Measurements from ENCODE around the gene WSB1.

The WSB1 gene

GRCh38 chr17:27339836-27340550 lies 46.1 kb downstream of the WSB1 start:
- no peak for DNase-seq

GRCh38 chr17:27340575-27340974 lies 46.7 kb downstream of the WSB1 start:
- no peak for DNase-seq

DNA sequence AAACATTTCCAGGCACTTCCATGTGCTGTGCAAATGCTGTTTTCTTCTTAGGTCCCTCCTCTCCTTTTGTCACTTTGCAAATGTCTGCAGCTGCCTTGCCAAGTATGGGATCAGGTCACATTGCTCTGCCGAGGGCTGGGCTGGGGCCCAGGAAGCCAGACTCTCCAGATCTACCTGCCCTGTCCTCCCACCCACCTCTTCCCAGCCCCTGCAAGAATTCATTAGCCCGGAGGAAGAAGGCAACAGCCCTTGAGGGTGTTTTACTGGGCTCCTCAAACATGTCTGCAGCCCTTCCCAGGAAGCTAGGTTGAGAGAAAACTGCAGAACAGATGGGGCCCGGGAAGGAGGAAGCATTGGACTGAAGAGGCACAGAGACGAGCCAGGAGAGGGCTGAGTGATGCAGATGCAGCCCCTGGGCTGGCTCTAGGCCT lies 47.1 kb downstream of the WSB1 start:
- no peak for DNase-seq

DNA sequence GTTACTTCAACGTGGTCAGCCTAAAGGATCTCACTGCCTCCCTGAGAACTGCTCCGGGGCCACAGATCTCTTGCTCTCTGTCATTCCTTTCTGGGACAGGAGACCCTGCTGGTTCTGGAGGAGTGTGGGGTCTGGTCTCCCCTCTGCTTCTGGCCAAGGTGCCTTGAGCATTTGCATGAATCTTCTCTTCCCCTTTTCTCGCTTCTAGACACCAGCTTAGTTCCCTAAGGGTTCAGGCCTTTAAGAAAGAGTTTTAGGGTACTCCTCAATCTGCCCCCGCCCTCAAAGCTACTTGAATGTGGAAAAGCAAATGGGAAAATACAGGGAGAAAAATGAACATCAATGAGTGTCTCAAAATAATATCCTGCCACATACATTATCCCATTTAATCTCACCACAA lies 48.1 kb downstream of the WSB1 start:
- no peak for DNase-seq

GRCh38 chr17:27343294-27343693 lies 49.4 kb downstream of the WSB1 start:
- DNase-seq, result no peak

DNA sequence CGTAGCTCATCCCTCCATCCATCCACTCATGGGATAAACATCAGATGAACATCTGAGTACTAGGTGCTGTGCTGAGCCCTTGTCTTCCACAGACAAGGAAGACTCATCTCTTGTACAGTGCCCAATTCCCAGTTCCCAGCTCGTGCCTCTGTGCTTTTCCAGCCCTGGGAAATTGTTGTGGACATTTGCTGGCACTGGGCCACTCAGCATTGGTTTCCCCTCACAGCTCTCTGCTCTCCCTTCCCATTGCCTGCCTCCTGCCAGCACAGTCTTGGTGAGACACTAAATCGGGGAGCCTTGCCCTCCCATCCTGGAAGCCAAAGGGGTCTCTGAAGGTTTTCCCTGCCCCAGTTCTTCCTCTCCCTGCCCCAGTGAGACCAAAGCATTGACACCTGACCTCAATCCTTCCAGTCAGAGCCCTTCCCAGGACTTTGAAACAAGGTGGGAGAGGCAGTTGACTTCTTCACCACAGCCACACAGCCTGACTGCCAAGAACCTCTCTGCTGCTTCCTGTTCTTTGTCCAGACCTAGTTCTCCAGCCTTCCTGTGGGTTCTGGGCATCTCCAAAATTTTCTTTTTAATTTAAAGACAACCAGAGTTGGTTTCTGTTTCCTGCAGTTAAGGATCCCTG lies 50.2 kb downstream of the WSB1 start:
- DNase-seq, result no peak

- no peak for DNase-seq
These were observed 51.4 kb downstream of the WSB1 start for GRCh38 chr17:27345141-27345904.

DNA sequence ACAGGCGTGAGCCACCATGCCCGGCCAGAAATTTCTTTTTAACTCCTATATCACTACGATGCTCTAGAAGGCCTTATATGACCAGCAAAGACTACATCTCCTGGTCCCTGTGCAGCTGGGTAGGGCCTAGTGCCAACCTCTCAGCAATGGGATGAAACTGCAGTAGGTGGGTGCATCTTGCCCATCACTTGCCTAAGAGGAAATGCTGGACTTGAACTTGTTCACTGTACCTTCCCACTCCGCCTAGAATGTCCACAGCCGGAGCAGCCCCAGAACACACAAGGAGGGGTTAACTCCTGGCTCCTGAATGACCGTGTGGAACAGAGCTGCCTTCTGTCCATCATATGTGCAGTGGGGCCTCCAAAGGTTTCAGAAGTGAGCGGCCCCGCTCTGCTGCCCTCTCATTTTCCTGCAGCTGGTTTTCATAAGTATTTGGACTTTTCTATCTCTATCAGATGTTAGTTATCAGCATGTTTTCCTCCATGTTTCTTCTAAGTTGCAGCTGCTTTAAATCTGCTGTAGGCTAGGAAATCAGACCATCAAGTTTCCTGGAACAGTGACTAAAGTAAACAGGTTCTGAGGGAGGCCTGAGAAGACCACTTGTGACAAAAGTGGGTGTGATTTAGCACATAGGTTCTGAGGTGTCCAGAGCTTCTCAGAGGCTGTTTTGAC lies 52.5 kb downstream of the WSB1 start:
- no peak for DNase-seq

DNA sequence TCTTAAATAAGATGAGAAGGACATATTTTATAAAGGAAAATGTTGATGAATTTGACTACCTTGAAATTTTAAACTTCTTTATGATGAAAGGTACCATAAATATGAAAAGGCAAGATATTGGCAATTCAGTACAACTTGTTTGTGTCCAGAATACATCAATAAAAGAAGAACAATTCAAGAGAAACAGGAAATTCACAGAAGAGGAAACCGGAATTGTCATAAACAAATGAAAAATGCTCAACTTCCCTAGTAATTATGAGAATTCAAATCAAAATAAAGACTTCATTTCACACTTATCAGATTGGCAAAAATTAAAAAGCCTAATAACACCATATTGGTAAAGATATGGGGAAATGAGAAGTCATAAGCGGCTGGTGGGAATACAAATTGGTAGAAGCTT lies 54.3 kb downstream of the WSB1 start:
- DNase-seq, result no peak

DNA sequence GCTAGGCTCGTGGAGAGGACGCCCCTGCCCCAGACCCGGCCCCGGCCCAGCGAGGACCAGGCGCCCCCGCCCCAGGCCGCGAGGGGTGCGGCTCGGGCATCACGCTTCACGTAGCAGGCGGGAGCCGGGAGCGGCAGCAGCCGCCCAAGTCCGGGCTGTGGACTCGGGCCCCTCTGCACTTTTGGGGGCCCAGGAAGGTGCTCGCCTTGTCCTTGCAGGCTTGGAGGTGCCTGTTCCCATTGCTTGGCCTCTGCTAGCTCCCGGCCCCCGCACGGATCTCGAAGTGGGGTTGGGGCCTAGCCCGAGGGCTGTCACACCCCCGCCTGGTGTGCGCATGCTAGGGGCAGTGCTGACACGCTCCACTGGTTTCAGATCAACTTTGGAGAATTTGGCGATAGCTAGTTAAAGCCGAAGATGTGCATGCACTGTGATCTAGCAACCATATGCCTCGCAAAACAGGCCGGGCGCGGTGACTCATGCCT lies 55.7 kb downstream of the WSB1 start:
- no peak for DNase-seq

GRCh38 chr17:27351759-27352158 lies 57.8 kb downstream of the WSB1 start:
- no peak for DNase-seq

GRCh38 chr17:27352448-27353032 lies 58.6 kb downstream of the WSB1 start:
- DNase-seq, result no peak

- no peak for DNase-seq
These were observed 59.1 kb downstream of the WSB1 start for GRCh38 chr17:27353033-27353460.

DNA sequence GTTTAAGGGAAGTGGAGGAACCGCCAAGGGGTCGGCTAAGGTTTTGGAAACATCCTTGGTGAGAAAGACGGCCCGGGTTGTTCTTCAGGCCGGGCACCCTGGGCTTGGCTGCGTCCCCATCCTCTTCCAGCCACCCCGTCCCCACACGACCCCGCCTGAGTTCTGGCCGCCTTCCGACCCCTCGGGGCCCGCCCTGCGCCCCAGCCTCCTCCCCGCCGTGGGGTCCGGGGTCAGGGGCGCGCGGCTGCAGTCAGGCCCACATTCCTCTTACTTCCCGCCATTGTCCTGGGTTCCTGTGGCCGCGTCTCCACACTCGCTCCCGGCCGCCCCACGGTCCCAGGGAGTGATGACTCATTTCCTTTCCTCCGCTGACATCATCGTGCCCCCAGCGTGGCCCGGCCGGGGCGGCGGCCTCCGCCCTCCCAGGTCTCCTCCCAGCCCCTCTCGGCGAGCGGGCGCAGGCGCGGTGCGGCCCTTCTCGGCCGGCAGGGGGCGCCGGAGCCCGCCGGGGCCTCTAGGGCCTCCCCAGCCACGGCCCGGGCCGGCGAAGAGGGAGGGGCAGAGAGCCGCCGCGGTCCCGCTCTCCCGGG lies 59.6 kb downstream of the WSB1 start:
- peak; percentile 91 for DNase-seq

DNA sequence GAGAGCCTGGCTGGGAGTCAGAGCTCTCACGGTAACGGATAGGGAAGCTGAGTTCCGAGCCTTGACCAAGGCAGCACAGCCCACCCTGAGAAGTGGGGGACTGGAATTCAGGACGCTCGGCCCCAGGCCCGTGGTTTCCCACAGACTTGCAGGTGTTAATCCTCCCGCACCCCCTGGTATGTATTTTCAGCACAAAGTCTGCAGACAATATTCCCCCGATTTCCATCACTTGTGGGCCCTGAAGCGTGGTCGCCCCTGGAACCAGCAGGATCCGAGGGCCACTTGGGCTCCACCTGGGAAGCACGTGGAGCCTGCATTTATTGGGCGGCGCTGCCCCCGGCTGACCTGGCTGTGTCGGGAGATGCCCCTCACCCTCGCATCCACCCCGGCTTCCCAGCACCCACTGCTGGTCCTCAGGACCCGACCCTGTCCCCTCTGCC lies 60.2 kb downstream of the WSB1 start:
- no peak for DNase-seq

DNA sequence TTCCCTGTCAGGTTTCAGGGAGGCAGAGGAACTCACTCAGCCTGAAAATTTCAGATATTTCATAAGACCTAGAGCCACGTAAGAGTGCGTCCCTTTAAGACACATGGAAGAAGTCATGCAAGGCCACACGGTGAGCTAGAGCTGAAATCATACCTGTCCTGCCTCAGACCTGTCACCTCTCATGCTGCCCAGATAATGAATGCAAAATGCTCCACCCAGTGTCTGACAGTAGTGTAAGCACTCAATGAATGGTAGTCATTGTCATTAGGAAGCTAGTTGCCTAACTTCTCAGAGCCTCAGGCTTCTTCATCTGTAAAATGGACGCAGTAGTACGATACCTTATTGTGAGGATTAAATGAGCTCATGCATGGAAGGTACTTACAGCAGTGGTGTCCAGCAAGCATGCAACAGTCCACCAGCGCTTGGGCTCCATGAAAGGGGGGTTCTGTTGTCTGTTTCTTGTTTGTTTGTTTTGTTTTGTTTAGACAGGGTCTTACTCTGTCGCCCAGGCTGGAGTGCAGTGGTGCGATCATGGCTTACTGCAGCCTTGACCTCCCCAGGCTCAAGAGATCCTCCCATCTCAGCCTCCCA lies 60.7 kb downstream of the WSB1 start:
- peak; percentile 24 for DNase-seq

- DNase-seq, result no peak
These were observed 61.5 kb downstream of the WSB1 start for GRCh38 chr17:27355419-27355818.

DNA sequence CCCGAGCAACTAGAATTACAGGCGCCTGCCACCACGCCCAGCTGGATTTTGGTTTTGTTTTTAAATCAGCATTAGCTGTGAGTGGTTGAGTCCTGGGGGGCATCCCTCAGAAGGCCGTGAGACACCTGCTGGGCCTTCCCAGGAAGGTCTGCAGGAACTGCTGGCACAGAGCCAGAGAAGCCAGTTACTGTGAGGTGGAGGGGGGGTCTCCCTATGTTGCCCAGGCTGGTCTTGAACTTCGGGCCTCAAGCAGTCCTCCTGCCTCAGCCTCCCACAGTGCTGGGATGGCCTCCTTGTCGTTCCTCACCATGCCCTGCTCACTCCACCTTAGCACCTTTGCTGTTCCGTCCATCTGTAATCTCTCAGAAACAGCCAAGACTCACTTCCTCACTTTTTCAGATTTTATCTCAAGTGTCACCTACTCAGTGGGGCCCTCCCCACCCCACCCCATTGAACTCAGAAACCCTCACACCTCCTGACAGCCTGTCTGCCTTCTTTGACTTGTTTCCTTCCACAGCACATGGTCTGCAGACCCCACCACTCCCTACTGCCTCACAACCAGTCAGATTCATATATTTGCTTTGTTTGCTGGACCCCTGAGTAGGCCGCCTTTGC lies 62.3 kb downstream of the WSB1 start:
- no peak for DNase-seq

DNA sequence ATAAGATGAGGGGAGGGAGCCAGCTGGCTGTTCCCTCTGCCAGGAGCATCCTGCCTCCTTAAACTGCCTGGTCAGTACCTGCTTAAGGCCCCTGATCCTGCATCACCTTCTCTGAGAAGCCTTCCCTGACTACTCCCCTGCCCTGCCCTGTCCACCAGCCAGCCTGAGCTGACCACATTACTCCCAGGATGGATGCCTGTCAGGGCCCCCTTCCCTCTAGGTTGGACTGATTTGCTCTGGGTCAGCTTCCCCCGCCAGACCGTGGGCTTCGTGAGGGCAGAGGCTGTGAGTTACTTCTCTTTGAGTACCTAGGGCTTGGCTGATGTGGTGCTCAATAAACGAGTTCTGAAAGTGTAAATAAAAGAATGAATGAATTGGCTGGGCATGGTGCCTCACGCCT lies 63.3 kb downstream of the WSB1 start:
- no peak for DNase-seq

DNA sequence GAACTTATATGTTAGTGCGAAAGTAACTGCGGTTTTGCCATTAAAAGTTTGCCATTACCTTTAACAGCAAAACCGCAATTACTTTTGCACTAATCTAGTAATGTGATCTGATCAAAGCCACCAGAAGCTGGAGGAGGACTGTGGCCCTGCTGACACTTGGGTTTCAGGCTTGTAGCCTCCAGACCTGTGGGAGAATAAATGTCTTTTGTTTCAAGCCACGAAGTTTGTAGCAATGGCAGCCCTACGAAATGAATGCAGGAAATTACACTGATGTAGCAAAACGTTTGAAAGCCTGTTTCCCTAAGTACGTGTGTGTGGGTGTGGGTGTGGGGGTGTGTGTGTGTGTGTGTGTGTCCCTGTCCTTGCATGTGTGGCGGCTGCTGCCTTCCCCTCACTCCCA lies 66.6 kb downstream of the WSB1 start:
- DNase-seq, result no peak

DNA sequence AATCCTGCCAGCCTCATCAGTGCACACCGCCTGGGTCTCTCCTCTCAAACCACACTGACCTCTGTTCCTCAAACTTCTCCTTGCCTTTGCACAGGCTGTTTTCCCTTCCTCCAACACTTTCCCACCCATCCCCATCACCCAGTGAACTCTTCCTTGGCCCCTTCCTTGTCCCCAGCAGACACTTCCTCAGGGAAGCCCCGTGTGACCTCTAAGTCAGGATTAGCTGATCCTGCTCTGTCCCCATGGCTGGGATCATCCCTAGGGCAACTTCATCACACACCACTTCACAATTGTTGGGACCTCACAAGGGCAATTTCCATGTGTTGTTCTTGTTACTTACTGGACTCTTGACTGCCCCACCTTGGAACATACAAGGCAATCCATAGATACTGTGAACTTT lies 67.8 kb downstream of the WSB1 start:
- DNase-seq, result no peak

GRCh38 chr17:27362503-27362902 lies 68.6 kb downstream of the WSB1 start:
- DNase-seq, result no peak
